Measurements from ENCODE around the gene KIRREL1.

- TF ChIP-seq CTCF (IDR thresholded peaks at IDR 0.05) = no peak
- TF ChIP-seq POLR2A (IDR thresholded peaks at IDR 0.05) = no peak
Measured at GRCh38 chr1:157956732-157957131, 36.7 kb upstream of the KIRREL1 start.
